Activated CD8-positive, alpha-beta memory T cell treated with anti-CD3 and anti-CD28 coated beads for 24 hours (primary cell): Measurements from ENCODE around the gene CLCA1.

ENCODE experiments used
- DNase-seq: peaks from one replicate; pipeline ENCODE4 v3.0.0-alpha.2; 2020

The CLCA1 gene

DNA sequence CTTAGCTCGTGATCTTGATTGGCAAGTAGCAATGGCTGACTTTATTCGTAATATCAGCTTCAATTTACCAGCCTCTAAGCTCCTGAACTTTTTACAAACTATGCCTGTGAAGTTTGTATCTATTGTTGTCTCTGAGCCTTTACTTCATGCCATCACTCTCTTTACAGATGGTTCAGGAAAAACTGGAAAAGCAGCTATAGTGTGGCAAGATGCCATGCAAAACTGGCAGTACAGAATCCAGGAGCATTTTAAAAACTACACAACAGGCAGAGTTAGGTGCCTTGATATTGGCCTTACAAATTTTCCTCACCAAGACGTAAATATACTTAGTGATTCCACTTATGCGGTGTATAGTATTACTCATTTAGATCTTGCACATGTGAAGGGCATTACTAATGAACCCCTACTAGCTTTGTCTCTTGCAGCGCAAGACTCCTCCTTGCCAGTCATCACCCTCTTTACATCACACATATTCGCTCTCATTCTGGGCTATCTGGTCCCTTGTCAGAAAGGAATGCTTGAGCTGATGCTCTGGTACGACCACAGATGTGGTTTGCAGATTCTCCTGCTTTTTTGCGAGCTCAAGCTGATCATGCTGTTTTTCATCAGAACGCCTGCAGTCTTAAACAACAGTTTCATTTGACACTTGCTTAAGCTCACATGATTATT is 36.3 kb downstream of the CLCA1 start:
- DNase-seq, result no peak

DNA sequence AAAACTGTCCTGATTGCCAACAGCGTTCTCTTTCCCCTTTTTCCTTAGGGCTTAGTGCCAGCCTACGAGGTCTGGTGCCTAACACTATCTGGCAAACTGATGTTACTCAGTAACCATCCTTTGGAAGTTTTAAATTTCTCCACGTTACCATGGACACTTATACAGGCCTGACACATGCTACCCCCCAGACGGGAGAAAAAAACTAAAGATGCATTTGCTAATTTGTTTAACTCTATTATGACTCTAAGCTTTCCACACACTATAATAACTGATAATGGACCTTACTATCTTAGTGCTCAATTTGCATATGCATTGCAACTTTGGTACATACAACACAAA is 36.8 kb downstream of the CLCA1 start:
- no peak for DNase-seq

DNA sequence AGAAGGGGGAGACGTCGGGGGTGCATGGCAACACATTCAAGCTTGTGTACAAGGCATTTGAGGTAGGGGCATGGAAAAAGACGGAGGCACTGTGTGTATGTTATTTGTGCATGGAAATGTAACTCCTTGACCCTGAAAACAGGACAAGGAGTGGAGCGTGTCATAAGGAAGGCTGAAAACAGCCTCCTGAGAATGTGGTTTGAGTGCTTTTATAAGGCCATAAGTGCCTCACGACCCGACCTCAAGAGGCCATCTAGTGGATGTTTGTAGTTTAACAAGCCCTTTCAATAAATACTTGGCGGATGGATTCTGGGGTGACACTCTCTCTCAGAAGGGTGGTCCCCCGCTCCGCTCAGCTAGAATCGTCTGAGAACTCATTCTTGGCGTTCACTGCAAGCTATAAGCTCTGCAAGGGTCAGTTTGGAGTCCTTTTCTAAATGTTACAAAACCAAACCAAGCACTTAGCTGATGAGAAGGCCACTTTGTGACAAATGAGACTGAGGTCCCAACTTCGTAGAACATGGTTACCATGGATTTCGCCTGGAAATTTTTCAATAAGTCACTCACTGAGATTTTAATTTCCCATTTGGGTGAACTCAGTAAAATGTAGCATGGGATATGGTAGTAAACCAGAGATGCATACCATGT is 39.3 kb downstream of the CLCA1 start:
- DNase-seq, result no peak

DNA sequence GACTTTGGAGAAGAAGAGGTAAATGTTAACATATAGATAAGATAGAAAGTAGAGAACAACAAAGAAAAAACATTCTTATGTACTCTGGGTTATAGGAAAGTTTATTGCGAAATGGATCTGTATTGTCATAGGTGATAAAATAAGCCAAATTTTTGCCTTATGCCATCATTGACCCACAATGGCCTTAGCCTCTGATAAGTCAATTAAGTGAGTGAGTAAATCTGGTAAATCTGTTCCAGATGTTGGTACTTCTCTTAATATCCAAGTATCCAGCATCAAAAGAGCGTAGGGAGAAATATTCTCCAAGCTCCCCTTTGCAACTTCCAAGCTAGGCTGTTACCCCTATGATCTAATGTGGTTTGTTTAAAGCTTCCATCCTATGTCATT is 39.8 kb downstream of the CLCA1 start:
- no peak for DNase-seq

DNA sequence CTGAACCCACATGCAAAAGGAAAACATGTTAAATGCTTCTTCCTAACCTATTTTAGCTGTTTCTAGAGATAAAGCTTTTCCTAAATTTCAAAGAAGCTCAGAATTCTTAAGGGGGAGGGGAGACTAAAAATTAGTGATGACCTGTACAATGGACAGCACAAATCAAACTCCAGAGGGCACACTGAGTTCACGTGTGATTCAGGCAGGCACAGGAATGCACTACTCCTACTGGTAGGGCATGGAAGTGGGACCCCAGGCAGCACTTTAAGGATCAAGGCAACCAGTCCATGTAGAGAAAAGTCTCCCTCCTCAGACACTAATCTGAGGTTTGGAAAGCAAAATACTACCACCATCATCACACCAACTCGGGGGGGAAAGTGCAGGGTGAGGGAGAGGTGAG is 46.9 kb downstream of the CLCA1 start:
- no peak for DNase-seq

DNA sequence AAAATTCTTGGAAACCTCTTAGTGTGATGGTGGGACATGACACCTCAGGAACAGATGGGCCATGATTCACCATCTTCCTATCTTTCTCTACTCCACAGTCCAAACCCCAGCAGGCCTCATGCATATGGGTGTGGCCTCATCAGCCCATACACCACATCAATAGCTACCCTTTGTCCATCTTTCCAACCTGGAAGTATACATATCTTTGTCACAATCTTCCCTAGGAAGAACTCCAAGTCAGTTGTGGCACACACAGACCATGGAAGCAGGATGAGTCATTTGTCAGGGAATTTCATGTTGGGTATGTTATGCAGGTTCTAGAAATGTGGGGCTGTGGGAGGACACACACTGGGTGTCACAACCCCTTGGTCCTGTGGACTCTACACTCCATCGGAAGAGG is 47.6 kb downstream of the CLCA1 start:
- no peak for DNase-seq

DNA sequence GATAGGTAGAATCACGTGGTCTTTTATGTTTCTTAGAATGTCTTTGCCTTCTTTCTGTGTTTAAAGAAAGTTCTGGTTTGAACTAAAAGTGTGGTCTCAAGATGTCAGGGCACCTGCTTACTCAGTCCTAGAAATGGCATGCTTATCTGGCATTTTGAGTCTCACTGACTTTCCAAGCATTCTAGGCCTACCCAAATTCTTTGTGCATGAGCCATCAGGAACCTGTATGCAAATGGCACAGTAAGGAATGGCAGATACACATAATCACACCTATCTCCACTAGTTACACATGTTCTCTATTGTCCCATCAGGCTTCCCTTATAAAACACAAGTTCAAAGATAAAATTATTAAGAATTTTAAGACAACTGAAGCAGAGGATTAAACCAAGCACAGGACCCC is 48.6 kb downstream of the CLCA1 start:
- no peak for DNase-seq

DNA sequence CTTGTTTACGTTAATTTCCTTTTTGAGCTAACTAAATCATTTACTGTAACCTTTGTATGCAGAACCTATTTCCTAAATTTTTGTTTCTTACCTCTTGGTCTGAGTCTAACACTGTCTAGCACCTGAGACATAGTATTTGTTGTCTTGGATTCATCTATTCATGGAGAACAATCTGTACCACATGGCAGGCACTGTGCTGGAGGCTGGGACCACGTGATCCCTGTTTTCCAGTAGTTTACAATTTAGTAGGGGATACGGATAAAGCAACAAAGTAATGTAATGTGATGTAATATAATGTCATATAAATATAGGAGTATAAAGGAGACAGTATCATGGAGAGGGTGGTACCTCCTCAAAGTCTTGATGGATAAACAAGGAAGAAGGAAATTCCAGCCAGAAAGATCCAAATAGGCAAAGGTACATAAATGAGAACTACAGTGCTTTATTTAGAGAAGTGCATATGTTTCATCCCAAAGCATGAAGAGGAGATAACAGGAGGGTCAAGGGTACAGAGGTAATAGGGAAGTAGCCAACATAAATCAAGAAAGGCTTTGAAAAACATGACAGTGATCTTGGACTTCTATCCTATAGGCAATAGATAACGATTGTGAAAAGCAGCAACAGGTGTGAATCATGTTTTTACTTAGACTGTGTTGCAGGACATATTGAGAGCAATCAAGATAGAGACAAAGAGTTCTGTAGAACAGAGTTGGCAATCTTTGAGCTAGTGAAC is 52.2 kb downstream of the CLCA1 start:
- no peak for DNase-seq

DNA sequence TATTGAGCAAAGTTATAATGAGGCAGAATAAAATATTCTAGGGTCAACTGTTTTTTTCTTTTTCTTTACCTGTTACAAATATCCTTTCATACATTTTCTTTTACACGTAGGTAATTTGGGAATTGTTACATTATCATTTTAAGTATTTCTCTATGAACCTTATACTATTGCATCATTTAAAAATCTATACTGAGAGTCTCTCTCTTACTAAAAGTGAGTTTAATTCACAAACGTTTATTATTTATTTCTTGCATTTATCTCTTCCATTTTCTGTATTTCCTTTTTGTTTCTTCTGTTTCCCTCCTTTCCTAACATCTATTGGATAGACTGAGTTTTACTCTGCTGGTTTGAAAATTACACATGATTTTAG is 52.8 kb downstream of the CLCA1 start:
- no peak for DNase-seq

DNA sequence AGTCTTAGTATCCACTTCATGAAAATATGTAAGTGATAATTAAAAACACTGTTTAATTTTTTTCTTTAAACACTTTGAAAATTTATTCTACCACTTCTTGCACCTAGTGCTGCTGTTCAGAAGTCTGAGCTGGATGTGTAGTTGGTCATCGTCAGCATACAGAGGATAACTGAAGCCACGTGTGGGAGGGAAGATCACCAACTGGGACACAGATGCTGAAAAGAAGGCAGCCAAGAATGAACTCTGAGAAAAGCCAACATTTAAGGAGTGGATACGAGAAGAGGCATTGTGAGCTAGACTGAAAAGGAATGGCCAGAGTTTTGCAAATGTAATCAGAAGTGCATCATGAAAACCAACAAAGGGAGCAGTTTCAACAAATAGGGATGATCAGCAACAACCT is 53.5 kb downstream of the CLCA1 start:
- DNase-seq, result no peak

DNA sequence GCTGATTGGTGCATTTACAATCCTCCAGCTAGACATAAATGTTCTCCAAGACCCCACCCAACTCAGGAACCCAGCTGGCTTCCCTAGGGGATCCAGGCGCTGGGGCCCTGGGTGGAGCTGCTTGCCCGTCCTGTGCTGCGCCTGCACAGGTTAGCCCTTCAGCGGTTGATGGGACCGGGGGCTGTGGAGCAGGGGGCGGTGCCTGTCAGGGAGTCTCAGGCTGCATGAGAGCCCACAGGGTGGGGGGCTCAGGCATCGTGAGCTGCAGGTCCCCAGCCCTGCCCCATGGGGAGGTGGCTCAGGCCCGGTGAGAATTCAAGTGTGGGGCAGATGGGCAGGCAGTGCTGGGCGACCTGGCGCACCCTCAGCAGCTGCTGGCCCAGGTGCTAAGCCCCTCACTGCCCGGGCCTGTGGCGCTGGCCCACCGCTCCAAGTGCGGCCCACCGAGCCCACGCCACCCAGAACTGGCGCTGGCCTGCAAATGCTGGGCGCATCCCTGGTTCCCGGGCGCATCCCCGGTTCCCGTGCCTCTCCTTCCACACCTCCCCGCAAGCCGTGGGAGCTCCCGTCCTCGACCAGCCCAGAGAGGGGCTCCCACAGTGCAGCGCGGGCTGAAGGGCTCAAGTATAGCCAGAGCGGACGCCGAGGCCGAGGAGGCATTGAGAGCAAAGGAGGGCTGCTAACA is 55.1 kb downstream of the CLCA1 start:
- no peak for DNase-seq

DNA sequence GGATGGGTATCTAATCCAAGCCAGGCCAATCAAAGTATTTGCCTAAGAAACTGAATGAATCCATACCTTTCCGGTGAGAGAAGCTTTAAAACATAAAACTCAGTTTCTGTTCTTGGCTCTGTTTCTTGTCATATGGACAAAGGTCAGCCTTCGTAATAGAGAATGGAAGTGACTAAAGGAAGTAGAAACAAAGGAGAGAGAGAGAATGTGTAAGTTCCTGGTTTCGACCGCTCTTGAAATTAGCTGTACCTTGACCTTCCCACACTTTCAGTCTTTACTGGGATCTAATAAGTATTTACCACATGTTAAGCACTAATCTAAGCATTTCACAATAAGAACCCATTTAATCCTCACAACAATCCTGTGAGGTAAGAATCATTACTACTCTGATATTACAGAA is 58.6 kb downstream of the CLCA1 start:
- DNase-seq, result no peak

DNA sequence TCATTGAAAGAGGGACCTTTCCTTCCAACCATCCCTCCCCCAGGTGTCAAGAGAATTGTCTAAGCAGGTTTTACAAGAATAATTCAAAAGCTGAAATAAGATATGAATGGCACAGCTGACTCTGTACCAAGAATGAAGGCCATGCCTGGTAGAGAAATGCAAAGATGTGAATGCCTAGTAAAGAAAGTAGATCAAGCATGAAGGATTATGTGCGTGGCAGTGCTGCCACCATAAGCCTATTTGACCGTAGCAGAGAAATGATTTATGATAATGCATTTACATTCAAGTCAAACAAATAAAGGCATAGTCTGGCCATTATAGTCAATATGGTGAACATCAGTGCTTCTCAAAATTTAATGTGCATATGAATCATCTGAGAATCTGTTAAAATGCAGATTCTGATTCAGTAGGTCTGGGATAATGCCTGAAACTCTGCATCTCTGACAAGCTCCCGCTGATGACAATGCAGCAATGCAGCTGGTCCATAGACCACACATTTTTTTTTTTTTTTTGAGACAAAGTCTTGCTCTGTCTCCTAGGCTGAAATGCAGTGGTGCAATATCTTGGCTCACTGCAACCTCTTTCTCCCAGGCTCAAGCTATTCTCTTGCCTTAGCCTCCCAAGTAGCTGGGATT is 61.6 kb downstream of the CLCA1 start:
- DNase-seq, result no peak

DNA sequence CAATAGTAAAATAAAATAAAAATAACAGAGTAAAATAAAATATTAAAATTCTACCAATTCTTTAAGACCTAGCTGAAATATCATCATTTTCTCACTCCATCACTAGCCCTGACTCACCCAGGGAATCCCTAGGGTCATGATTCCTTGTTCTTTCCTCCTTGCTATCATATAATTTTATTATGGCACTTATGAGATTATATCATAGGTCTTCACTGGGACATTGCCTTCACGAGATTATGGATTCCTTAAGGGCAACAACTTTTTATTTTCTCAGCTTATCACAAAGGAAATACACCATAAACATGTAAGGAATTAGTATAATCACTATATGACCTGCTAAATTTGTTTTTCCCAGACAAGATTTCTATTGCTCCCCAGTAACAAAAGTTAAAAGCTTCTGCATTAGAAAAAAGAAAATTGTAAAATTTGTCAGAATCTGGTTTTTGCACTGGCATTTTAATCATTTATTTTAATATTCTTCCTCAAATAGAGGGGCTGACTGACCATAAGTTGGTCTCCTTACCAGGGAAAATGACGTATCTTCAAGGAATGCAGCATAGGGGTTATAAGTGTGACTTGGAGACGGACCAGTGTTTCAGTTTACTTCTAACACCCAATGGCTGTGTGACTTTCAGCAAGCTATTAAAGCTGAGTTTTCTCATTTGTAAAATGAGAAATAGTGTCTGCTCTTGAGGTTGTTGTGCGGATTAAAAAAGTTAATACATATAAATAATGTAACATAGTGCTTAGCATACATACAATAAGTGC is 69.4 kb downstream of the CLCA1 start:
- no peak for DNase-seq

DNA sequence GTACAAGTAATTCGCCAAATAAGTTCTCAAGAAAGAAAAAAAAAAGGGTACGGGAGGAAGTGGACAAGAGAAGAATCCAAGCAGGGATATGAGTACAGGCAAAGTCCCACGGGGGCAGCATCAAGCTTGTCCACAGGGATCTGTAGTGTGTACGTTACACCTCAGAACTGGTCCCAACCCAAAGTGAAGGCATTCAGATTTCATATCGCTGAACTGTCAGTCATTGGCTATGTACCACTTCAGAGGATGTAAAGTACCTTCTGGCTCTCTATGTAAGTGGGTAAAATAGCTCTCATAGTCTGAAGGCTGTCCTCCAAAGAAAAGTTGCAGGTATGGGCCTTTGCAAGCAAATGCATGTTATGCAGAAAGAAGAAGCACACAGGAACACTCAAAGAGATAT is 70.0 kb downstream of the CLCA1 start:
- DNase-seq, result no peak

DNA sequence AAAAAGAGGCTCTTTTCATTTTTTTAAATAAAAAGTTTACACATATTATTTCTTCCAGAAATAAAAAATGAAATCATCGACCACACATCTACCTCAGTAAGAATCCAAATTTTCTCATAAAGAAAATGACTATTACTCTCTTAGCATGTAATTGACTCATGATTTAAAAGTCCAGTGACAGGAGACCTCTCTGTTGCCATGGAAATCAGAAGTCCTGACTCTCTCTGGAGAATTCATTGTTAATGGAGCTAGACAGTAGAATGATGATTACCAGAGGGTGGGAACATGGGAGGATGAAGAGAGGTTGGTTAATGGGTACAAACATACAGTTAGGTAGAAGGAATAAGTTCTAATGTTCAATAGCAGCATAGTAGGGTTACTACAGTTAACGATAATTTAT is 73.1 kb downstream of the CLCA1 start:
- DNase-seq, result no peak

DNA sequence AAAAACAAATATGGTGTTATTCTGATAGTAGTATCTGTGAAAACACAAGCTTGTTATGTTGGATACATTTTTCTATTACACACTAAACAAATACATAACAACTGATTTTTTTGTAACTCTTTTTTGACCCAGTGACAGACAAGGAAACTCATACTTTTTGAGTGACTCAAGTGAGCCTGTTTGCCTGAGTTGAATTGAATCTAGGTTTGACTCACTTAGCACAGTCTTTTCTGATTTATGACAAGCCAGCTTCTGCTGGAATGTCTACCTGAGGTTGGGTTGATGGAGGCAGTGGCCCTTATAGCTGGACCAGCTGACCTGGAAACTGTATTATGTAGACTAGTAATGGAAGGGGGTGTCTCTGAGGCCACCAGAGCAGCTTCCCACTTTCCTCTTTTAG is 73.9 kb downstream of the CLCA1 start:
- DNase-seq, result no peak

DNA sequence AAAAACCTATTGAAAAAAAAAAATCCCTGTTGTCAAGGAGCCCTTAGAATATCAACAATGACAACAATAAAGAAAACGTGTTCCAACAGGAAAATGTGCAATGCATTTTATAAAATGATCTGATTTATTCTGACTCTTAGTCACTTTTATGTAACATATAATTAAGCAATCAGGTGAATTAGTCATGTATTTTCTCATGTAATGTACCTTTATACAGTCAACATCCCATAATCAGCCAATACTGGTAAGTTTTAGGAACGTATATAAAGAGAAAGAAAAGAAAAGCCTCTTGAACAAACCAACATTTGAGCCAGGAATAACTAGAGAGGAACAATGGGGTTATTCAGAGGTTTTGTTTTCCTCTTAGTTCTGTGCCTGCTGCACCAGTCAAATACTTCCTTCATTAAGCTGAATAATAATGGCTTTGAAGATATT is 78.1 kb downstream of the CLCA1 start, which contains the start of gene CLCA4:
Gene CLCA4 (plus strand): TSS at position 292 of the 435 bp plus-strand sequence. CDS start 42 bp downstream, at position 334.
- no peak for DNase-seq

DNA sequence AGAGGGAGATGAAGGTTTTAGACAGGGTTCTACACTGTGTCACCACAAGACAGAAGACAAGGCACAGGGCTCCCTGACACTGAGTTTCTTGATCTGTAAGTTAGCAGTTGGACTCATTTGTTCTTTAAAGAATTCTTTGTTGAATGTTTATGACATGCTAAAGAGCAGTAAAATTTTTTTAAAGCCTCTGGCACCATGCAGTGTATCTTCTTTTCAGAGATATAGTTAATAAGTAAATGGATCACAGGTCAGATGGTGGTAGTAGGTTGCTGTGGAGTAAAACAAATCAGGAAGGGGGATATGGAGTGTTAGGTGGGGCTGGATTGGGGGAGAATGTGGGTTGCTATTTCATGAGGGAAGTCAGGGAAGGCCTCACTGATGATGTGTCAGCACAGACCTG is 80.1 kb downstream of the CLCA1 start:
- DNase-seq, result no peak
